ENCODE results near the gene HSD3B2. TPM values are rescaled to one million over a fixed set of nuclear protein-coding genes. Genes with fewer than 3 reads are reported as not detected.

The HSD3B2 gene
- total and polyA plus RNA-seq, 8 donors = 0.10 to 9.9 (median 1.4) TPM; not detected in 3

DNA sequence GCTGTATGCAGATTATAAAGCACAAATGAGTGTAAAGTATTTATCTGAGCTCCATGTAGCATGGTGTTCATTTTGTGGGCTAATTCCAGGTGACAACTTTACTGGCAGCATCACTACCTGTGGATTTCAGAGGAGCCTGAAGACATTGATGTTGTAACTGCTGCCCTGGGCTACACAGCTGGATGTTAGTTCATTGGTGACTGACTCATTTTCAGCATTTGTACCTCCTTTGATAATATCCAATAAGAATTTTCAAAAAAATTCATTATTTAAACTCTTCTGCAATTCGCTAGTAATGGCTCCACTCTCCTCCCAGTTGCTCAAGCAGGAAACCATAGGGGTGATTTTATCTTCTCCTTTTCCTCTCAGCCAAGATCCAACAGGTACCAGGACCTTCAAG is 54.8 kb downstream of the HSD3B2 start:
- Histone ChIP-seq H3K36me3 (no peaks in the 10 kb centered on the region), H3K27ac (no peak overlapping the region), H3K27me3 (no peaks in the 10 kb centered on the region), H3K4me1 (no peaks in the 10 kb centered on the region), H3K9me3 (no peaks in the 10 kb centered on the region), H3K4me3 (no peak overlapping the region)
- TF ChIP-seq POLR2A (IDR thresholded peaks at IDR 0.05) (no peak), EP300 (IDR thresholded peaks at IDR 0.05) (no peak), POLR2AphosphoS5 (IDR thresholded peaks at IDR 0.05) (no peak)
- TF ChIP-seq, protein P1, sequence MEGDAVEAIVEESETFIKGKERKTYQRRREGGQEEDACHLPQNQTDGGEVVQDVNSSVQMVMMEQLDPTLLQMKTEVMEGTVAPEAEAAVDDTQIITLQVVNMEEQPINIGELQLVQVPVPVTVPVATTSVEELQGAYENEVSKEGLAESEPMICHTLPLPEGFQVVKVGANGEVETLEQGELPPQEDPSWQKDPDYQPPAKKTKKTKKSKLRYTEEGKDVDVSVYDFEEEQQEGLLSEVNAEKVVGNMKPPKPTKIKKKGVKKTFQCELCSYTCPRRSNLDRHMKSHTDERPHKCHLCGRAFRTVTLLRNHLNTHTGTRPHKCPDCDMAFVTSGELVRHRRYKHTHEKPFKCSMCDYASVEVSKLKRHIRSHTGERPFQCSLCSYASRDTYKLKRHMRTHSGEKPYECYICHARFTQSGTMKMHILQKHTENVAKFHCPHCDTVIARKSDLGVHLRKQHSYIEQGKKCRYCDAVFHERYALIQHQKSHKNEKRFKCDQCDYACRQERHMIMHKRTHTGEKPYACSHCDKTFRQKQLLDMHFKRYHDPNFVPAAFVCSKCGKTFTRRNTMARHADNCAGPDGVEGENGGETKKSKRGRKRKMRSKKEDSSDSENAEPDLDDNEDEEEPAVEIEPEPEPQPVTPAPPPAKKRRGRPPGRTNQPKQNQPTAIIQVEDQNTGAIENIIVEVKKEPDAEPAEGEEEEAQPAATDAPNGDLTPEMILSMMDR (IDR thresholded peaks at IDR 0.05) = no peak
- DNase-seq = no peak
- WGBS, 5 donors = 69 to 100% (median 72%) methylated on average over 1 of the region's 1 CpG
- intact Hi-C loops (cut with DNase I; ENCODE audit: low total_unique reads) = no loop called here

DNA sequence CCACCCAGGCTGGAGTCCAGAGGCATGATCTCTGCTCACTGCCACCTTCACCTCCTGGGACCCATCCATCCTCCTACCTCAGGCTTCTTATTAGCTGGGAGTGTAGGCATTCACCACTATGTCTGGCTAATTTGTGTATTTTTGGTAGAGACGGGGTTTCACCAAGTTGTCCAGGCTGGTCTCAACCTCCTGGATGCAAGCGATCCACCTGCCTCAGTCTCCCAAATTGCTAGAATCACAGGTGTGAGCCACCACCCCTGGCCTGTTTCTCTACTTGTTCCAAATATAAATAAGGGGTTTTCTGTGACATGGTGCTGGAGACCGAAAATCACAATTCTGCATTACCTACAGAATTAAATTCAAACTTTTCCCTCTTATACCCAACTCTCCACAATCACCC is 55.4 kb downstream of the HSD3B2 start:
- intact Hi-C loops (cut with DNase I; ENCODE audit: low total_unique reads) = no loop called here
- Histone ChIP-seq H3K4me1 (no peaks in the 10 kb centered on the region), H3K27ac (no peak overlapping the region), H3K4me3 (no peak overlapping the region), H3K27me3 (no peaks in the 10 kb centered on the region), H3K9me3 (no peaks in the 10 kb centered on the region), H3K36me3 (no peaks in the 10 kb centered on the region)
- 86 to 93% (median 88%) methylated on average over 3 of the region's 3 CpGs for WGBS, 5 donors
- TF ChIP-seq EP300 (IDR thresholded peaks at IDR 0.05) = no peak
- no peak for DNase-seq

DNA sequence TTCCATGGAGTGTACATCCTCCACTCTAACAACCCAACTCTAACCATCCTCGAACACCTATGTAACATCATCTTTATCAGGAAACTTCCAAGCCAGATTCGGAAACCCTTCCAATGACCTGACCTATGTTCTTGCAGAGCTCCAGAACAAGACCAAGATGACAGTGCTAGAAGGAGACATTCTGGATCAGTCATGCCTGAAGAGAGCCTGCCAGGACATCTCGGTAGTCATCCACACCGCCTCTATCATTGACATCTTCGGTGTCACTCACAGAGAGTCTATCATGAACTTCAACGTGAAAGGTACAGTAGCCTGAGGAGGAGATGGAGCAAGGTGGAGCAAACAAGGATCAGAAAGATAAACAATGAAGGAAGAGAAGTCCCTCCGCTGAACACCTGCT is 56.0 kb downstream of the HSD3B2 start:
- DNase-seq = no peak
- 86 to 90% (median 87%) methylated on average over 7 of the region's 7 CpGs for WGBS, 5 donors
- intact Hi-C loops (cut with DNase I; ENCODE audit: low total_unique reads) = no loop called here
- H3K27me3 ChIP-seq = no peaks in the 10 kb centered on the region
- H3K9me3 ChIP-seq = no peaks in the 10 kb centered on the region
- H3K36me3 ChIP-seq = no peaks in the 10 kb centered on the region
- TF ChIP-seq POLR2A (IDR thresholded peaks at IDR 0.05) = no peak
- TF ChIP-seq POLR2AphosphoS5 (IDR thresholded peaks at IDR 0.05) = no peak
- no peaks in the 10 kb centered on the region for H3K4me1 ChIP-seq
- no peak overlapping the region for H3K27ac ChIP-seq
- no peak overlapping the region for H3K4me3 ChIP-seq

DNA sequence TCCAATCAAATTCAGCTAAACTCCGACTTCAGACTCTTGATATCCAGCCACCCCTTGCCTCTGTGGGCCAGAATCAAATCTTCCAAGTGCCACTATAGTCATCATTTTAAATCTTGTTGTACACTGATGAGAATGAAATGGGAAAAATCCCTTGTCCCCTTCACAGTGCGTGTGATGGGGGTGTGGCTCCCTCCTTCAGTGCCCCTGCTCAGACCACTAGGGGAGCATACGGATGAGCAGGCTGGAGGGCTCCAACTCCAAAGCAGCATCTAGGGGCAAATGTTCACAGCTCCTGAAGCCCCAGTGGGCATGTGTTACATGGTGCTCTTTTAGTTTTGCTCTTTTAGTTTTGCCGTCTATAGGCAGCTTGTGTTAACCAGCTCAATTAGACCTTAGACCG is 56.6 kb downstream of the HSD3B2 start:
- H3K4me3 ChIP-seq = no peak overlapping the region
- no peaks in the 10 kb centered on the region for H3K27me3 ChIP-seq
- 76 to 90% (median 85%) methylated on average over 5 of the region's 5 CpGs for WGBS, 5 donors
- intact Hi-C loops (cut with DNase I; ENCODE audit: low total_unique reads) = no loop called here
- DNase-seq = no peak
- no peaks in the 10 kb centered on the region for H3K9me3 ChIP-seq
- H3K27ac ChIP-seq = no peak overlapping the region
- no peaks in the 10 kb centered on the region for H3K36me3 ChIP-seq
- no peaks in the 10 kb centered on the region for H3K4me1 ChIP-seq
- TF ChIP-seq, protein P1 (IDR thresholded peaks at IDR 0.05) = no peak
- TF ChIP-seq POLR2A (IDR thresholded peaks at IDR 0.05) (no peak), EP300 (IDR thresholded peaks at IDR 0.05) (no peak), POLR2AphosphoS5 (IDR thresholded peaks at IDR 0.05) (no peak)

DNA sequence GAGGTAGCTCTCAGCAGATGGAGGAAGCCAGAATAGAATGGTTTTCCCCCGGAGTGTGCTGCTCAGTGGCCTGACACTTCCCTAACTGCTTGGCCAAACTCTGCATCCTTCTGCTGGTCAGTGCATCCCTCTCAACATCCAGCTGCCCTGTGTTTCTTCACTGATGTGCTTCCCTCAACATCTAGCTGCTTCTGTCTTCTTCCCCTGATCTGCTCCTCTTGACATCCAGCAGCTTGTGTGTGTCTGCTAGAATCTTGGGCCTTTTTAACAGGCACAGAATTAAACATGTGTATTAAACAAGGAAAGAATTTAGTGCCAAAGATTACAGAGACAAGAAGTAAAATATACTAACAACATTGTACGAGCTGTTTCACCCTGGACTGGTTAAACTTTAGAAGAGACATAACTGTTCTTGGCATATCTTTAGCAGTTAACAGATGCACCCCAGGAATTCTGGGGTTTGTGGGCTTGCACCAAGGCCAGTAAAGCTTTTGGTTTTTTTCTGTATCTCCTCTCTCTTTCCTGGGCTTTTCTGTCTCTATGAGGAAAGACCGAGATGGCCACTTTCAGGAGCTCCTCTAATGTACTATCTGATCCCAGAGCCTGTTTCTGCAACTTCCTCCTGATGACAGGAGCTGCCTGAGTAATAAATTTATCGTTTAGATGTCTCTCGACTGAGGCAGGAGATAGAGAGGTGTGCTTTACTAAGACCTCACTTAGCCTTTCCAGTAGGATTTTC is 57.3 kb downstream of the HSD3B2 start:
- TF ChIP-seq POLR2A (IDR thresholded peaks at IDR 0.05) = no peak
- no peak for TF ChIP-seq POLR2AphosphoS5 (IDR thresholded peaks at IDR 0.05)
- TF ChIP-seq EP300 (IDR thresholded peaks at IDR 0.05) = no peak
- TF ChIP-seq, protein P1 (IDR thresholded peaks at IDR 0.05) = no peak
- Histone ChIP-seq H3K4me3 (no peak overlapping the region), H3K27ac (no peak overlapping the region), H3K9me3 (no peaks in the 10 kb centered on the region), H3K27me3 (no peaks in the 10 kb centered on the region), H3K36me3 (no peaks in the 10 kb centered on the region), H3K4me1 (no peaks in the 10 kb centered on the region)
- intact Hi-C loops (cut with DNase I; ENCODE audit: low total_unique reads) = no loop called here
- WGBS, 5 donors = 46 to 50% (median 47%) methylated on average over 5 of the region's 5 CpGs
- DNase-seq = peak in 1 of 2 donors; percentile 38

Other genes starting within 250 kb of the HSD3B2 start
- gene HAO2, start 46.4 kb upstream of the HSD3B2 start, total RNA-seq = under 1 TPM in 1 of 5 donors, not detected in 4; 0.73 TPM
- gene HAO2, start 46.4 kb upstream of the HSD3B2 start, polyA plus RNA-seq = not detected
- gene HSD3B1, start 92.1 kb downstream of the HSD3B2 start, total RNA-seq = not detected
- not detected for gene HSD3B1, start 92.1 kb downstream of the HSD3B2 start, polyA plus RNA-seq
- 10 to 100 TPM in 2 of 5 donors, 1 to 10 TPM in 3; 1.2 to 11.9 (median 9.5) TPM for gene ZNF697, start 233.1 kb downstream of the HSD3B2 start, total RNA-seq
- 1 to 10 TPM in 2 of 3 donors, under 1 TPM in 1; 0.78 to 2.1 (median 2.0) TPM for gene ZNF697, start 233.1 kb downstream of the HSD3B2 start, polyA plus RNA-seq

Data from stomach (tissue), 9 donors.